GM20000 (cell line): Measurements from ENCODE around the gene NABP1.
"Not testable (repeated sequence)": the region's sequence is repeated elsewhere in the genome, so short reads cannot be mapped to it uniquely, and the experiment has no call there.

ENCODE experiments used
- DNase-seq: peaks from one replicate; pipeline ENCODE4 v3.0.0; 2012; ENCODE audit warnings: low spot score
- TF ChIP-seq, protein P1 (sequence below): IDR thresholded peaks from 2 replicates; pipeline ENCODE4 v1.5.1; 2012; ENCODE audit warnings: mild to moderate bottlenecking, control low read depth; ENCODE audit errors: extremely low read depth, missing control alignments

The NABP1 gene

DNA sequence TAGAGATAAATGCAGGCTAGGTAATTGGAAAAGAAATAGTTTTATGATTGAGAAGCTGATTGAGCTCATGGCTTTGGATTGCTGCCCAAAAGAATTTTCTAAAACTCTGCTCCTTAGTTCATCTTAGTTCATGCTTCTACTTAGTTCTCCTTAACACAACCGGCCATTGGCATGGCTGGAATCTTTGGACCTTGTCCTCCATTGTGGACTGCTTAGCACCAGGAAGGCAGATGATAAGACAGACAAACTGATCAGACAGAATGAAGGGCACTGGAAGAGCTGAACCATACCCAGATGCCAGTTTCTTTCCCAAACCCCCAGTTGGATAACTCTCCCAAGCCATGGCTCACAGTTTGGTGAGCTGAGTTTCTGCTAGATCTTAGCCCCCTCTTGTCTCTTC lies 36.3 kb upstream of the NABP1 start:
- TF ChIP-seq, protein P1, sequence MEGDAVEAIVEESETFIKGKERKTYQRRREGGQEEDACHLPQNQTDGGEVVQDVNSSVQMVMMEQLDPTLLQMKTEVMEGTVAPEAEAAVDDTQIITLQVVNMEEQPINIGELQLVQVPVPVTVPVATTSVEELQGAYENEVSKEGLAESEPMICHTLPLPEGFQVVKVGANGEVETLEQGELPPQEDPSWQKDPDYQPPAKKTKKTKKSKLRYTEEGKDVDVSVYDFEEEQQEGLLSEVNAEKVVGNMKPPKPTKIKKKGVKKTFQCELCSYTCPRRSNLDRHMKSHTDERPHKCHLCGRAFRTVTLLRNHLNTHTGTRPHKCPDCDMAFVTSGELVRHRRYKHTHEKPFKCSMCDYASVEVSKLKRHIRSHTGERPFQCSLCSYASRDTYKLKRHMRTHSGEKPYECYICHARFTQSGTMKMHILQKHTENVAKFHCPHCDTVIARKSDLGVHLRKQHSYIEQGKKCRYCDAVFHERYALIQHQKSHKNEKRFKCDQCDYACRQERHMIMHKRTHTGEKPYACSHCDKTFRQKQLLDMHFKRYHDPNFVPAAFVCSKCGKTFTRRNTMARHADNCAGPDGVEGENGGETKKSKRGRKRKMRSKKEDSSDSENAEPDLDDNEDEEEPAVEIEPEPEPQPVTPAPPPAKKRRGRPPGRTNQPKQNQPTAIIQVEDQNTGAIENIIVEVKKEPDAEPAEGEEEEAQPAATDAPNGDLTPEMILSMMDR, result no peak
- no peak for DNase-seq

DNA sequence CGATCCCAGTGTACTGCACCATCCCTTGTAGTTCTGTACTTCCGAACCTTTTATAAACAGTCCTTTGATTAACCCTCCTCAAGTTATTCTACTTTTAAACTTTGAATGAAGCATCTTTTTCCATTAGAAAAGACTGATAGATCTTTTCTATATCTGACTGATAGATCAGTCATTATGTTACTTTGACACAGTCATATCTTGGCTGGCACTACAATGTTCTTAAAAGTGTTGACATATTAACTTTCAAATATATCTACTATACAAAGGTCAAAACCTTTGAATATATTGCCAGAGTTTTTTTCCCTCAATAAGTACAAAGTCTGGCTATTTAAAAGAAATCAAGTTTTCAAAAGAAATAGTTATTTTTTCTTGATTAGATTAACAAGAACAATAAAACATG lies 35.4 kb upstream of the NABP1 start:
- no peak for DNase-seq
- TF ChIP-seq, protein P1, result no peak

DNA sequence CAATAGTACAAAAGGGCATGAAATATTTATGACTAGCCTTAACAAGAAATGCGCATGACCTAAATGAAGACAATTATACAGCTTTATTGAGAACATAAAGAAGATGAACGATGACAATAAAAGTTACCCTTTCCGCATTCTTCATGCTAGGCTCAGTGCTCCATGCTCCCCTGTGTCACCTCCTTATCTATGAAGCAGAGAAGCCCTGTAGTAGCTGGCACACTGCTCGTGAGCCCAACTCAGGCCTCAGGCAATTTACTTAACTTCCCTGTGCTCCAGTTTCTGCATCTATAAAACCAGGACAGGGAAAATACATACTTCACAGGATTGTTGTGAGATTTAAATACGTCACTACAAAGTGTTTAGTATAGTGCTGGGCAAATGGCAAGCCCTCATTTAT lies 34.5 kb upstream of the NABP1 start:
- TF ChIP-seq, protein P1, result no peak
- DNase-seq, result no peak

DNA sequence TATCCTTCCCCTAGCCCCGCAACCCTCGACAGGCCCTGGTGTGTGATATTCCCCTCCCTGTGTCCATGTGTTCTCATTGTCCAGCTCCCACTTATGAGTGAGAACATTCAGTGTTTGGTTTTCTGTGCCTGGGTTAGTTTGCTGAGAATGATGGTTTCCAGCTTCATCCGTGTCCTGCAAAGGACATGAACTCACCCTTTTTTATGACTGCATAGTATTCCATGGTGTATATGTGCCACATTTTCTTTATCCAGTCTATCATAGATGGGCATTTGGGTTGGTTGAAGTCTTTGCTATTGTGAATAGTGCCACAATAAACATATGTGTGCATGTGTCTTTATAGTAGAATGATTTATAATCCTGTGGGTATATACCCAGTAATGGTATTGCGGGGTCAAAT lies 33.3 kb upstream of the NABP1 start:
- DNase-seq, result not testable (repeated sequence)

DNA sequence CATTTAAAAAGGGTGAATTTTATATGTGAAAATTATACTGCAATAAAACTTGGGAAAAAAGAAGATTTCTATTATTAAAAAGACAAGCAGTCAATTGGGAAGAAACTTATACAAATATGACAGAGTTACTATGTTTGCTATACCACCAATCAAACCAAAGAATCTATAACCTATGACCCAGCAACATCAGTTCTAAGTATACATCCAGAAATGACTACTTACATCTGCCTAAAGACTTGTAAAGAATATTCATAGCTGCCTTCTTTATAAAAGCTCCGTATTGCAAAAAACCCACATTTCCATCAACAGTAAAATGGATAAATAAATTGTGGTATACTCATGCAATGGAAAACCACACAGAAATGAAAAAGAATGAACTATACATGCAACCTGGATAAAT lies 32.9 kb upstream of the NABP1 start:
- TF ChIP-seq, protein P1, result no peak
- no peak for DNase-seq

DNA sequence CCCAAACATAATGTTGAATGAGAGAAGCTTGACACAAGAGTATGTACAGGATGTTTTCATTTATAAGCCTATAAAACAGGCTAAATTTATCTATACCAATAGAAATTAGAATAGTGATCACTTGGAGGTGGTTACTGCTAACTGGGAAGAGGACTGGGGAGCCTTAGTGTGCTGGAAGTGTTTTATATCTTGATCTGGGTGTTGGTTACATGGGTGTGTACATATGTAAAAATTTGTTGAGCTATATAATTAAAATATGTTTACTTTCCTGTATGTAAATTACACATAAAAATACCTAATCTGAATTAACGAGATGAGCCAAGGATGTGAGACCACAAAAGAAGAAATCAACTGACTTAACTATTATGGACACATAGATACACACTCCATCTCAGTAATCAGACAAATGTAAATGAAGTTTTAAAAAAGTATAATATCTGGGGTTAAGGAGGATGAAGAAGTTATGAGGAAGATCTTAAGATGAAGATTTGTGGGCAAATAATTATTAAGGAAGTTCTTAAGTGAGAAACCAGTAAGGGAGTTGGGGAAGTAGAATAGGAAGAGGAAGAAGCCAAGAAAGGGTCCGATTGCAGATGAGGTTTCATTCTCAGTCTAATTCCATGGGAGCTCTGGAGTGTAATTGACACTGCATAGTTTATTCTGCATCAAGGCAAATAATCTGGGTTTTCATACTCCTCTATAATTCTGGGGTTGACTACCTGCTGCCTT lies 32.3 kb upstream of the NABP1 start:
- no peak for DNase-seq
- TF ChIP-seq, protein P1, result no peak

DNA sequence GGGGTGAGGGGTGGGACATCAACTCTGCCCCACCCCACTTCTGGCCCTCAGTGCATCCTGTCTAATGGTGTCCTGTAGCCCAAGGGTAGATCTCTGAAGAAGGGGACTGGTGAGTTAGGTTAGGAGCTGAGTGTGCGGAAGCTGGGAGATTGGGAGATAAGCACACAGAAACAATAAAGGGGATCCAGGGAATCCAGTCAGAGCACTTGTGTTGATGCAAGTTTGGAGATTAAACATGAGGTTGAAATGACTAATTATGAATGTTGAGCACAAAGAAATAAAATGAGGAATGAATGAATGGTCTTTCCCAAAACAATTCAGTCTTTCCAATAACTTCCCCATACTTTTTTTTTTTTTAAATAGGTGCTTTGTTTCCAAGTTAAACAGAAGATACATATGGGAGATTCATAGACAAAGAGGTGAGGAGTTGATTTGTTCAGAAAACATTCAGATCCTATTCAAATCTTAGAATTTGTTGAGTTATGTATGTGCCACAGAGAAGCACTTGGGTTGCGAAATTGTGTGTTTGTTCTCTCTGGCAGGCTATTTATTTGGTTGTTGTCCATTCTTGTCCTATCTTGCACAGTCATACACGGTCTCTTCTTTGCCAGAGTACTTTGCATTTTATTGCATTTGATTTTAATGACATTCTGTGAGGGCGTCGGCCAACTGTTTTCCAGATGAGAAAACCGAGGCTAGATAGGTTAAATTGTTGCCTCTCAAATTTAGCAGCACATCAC lies 31.6 kb upstream of the NABP1 start:
- no peak for DNase-seq
- TF ChIP-seq, protein P1, result no peak
